HG03575 (cell line): ENCODE measurements around the gene ANAPC2.

Experiments
- ATAC-seq: cut with Tn5 transposase; IDR thresholded peaks from one replicate; pipeline ENCODE4 v1.9.1; 2021; ENCODE audit not compliant: unreplicated experiment, insufficient number of reproducible peaks, low FRiP score; ENCODE audit errors: extremely low read depth

ANAPC2 gene, protein sequence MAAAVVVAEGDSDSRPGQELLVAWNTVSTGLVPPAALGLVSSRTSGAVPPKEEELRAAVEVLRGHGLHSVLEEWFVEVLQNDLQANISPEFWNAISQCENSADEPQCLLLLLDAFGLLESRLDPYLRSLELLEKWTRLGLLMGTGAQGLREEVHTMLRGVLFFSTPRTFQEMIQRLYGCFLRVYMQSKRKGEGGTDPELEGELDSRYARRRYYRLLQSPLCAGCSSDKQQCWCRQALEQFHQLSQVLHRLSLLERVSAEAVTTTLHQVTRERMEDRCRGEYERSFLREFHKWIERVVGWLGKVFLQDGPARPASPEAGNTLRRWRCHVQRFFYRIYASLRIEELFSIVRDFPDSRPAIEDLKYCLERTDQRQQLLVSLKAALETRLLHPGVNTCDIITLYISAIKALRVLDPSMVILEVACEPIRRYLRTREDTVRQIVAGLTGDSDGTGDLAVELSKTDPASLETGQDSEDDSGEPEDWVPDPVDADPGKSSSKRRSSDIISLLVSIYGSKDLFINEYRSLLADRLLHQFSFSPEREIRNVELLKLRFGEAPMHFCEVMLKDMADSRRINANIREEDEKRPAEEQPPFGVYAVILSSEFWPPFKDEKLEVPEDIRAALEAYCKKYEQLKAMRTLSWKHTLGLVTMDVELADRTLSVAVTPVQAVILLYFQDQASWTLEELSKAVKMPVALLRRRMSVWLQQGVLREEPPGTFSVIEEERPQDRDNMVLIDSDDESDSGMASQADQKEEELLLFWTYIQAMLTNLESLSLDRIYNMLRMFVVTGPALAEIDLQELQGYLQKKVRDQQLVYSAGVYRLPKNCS

DNA sequence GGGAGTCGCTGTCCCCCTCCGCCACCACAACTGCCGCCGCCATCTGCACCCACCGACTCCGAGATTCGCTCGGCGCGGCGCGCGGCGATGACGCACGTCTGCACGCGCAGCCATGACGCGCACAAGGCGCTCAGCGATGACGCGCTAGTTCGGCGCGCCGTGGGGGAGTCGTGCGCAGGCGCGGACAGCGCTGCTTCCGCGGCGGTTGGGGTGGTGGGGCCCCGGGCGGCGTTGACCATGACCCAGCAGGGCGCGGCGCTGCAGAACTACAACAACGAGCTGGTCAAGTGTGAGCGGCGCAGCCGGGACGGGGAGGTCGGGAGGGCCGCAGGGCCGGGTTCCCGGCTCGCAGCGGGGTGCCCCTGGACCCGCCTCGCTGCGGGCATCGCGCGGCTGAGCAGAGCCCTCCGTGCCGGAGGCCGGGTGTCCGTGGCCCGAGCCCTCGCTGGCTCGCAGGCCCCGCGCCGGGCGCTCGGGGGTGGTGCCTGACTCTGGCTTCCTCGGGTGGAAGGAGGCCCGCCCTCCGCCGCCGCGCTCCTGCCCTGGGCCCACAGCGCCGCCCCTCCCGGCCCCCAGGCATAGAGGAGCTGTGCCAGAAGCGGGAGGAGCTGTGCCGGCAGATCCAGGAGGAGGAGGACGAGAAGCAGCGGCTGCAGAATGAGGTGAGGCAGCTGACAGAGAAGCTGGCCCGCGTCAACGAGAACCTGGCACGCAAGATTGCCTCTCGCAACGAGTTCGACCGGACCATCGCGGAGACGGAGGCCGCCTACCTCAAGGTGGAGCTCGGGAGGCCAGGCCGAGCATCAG is at the start of gene ANAPC2, which contains the start of gene SSNA1:
Gene ANAPC2, minus strand, starts transcription at position 71 of the 807 bp plus-strand sequence. Its CDS starts 28 bp downstream, at position 43.
Gene SSNA1, plus strand, starts transcription at position 187 of the 807 bp plus-strand sequence. Its CDS starts 51 bp downstream, at position 238.
- no peak for ATAC-seq

DNA sequence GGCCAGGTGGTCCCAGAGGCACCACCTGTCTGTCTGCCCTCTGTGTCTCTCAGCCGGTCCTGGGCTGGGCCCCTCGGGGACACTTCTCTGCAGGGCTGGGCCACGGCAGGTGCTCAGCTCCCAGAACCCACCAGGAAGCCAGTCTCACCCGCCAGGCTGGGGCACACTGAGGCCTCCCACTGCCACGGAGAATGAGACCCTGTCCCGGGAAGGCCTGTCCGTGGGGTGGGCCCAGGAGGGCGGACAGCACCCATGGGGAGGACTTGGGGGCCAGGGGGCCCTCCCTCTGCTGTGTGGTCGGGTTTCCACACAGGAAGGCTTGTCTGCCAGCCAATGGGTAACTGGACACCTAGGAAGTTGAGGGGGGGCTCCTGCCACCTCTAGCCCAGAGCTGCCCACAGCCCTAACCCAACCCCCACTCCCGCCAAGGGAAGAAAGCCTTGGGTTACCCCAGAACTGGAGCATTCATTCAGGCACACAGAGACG is 48.6 kb upstream of the ANAPC2 start:
- ATAC-seq = no peak

DNA sequence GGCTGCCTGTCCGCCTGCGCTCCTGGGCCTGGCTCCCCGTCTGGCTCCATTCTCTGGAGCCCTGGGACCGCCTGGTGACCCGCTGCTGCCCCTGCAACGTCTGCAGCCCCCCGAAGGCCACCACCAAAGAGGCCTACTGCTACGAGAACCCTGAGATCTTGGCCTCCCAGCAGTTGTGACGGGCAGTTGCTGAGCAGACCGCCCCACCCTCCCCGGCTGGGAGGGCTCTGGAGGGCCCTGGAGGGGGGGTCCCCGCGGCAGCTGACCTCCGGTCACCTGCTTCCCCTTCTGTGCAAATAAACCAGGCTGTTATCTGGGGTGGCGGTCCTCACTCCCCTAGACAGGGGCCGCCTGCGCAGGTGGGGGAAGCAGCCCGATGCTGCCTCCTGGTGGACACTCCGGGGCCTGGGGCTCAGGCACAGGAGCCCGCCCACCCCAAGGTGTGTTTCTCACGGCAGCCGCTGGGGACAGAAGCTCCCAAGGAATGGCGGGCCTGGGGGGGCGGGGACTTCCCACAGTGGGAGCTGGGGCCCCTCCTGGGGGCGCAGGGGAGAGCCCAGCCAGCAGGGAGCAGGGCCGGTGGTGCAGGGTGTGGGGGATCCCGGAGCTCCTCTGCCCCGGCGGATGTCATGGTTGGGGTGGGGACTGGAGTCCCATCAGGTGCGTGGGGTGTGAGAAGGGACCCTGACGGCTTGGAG is 48.0 kb upstream of the ANAPC2 start:
- ATAC-seq = no peak

DNA sequence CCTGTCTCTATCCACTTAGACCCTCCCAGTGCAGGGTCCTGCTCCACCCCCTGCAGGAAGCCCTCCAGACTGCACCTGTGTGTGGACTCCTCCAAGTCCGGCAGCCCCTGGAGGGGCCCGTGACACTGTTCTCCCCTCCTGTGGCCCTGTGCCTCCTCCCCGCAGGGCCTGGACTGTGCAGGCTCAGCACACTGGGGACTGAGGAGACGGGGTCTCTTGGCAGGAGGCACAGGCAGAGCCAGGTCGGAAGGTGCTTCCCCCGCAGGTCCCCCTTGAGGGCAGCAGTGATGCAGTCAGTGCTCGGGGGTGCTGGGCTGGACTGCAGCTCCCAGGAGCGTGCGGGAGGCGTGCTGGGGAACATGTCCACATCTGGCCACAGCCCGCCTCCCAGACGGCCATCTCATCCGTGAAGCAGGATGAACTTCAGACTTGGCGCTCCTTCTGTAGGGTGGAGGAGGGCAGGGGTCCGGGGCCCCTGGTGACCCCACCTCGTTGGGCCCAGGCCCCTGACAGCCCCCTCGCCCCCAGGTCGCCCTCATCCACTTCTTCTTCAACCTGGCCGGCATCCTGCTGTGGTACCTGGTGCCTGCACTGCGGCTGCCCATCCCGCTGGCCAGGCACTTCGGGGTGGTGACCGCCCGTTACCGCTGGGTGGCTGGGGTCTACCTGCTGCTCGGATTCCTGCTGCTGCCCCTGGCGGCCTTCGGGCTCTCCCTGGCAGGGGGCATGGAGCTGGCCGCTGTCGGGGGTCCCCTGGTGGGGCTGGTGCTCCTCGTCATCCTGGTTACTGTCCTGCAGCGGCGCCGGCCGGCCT is 47.3 kb upstream of the ANAPC2 start:
- ATAC-seq = no peak

DNA sequence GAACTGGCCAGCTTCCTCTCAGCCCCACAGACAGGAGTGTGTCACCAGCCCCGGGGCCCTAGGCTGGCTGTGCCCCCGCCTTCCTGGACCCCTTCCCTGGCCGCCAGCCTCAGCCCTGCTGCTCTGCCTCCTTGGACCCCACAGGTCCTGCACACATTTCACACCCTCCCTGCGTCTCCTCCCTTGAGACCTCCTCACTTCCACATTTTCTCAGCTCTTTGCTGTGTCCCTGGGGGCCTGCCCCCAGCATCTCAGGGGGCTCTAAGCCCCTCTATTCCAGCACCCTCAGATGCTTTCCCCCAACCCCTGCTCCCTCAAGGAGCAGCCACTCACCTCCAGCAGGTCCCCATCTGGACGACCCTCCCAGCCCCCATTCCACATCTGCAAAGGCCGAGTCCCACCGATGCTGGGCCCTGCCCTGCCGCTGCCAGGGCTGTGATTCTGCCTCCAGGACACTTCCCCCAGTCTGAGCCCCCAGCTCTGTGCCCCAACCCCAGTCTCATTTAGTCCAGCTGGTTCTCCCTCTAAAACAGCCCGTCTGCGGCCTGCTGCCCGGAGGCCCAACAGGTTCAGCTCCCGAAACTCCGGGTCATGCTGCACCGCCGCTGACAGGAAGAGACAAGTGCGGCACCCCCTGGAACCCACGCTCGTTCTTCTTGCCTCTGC is 46.5 kb upstream of the ANAPC2 start:
- no peak for ATAC-seq

DNA sequence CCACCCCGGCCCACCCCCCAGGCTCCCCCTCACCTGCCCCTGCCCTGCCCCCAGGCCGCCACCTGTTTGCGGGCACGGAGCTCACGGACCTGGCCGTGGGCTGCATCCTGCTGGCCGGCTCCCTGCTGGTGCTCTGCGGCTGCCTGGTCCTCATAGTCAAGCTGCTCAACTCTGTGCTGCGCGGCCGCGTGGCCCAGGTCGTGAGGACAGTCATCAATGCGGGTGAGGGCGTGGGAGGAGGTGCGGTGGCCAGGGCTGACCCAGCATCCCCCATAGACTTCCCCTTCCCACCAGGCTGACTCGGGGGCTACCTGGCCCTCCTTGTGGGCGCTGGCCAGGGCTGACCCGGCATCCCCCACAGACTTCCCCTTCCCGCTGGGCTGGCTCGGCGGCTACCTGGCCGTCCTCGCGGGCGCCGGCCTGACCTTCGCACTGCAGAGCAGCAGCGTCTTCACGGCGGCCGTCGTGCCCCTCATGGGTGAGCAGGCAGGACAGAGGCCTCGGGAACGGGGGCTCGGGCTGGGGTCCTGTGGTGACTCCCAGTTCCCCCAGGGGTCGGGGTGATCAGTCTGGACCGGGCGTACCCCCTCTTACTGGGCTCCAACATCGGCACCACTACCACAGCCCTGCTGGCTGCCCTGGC is 45.8 kb upstream of the ANAPC2 start:
- no peak for ATAC-seq

DNA sequence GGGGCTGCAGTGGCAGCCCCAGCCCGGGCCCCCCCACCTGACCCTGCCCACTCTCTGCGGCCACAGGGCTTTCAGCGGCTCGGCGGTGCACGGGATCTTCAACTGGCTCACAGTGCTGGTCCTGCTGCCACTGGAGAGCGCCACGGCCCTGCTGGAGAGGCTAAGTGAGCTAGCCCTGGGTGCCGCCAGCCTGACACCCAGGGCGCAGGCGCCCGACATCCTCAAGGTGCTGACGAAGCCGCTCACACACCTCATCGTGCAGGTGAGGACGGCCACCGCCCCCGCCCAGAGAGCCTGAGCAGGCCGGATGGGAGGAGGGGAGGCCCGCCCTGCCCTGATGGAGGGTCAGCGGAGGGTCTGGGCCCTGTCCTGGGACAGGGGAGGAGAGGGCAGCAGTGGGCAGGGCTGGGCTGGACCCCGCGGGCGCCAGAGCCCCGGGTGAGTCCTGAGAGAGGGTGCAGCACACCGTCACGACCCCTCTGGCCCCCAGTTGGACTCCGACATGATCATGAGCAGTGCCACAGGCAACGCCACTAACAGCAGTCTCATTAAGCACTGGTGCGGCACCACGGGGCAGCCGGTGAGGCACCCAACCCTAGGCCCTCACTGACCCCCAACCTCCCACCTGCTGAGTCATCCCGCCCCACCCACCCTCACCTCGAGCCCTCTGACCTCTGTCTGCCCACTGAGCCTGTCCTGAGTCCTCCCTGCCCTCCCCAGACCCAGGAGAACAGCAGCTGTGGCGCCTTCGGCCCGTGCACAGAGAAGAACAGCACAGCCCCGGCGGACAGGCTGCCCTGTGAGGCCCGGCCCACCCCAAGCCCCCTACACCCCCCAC is 45.0 kb upstream of the ANAPC2 start:
- ATAC-seq = no peak

DNA sequence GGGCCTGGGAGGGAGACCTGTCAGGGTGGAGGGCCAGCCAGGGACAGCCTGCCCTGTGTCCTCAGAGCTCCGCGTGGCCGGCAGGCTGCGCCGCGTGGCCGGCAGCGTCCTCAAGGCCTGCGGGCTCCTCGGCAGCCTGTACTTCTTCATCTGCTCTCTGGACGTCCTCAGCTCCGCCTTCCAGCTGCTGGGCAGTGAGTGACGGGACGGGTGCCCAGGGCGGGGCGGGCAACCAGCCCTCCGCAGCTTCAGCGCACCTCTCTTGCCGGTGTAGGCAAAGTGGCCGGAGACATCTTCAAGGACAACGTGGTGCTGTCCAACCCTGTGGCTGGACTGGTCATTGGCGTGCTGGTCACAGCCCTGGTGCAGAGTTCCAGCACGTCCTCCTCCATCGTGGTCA is 44.1 kb upstream of the ANAPC2 start:
- no peak for ATAC-seq

DNA sequence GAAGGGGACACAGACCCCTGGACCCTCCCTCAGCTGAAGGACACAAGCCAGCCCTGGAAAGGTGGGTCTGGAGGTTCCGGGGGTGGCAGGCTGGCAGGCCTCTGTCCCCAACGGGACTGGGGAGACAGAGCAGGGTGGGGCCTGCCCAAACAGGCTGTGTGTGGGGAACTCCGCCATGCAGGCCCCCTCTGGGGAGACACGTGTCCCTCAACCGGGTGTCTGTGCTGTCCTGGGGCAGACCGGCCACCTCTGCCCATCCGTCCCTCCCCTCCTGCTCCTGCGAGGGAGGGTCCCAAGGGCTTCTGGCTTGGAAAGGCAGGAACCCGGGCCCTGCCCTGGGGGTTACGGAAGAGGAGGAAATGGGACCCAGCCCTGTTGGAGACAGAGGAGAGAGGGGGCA is 43.7 kb upstream of the ANAPC2 start:
- ATAC-seq = no peak

DNA sequence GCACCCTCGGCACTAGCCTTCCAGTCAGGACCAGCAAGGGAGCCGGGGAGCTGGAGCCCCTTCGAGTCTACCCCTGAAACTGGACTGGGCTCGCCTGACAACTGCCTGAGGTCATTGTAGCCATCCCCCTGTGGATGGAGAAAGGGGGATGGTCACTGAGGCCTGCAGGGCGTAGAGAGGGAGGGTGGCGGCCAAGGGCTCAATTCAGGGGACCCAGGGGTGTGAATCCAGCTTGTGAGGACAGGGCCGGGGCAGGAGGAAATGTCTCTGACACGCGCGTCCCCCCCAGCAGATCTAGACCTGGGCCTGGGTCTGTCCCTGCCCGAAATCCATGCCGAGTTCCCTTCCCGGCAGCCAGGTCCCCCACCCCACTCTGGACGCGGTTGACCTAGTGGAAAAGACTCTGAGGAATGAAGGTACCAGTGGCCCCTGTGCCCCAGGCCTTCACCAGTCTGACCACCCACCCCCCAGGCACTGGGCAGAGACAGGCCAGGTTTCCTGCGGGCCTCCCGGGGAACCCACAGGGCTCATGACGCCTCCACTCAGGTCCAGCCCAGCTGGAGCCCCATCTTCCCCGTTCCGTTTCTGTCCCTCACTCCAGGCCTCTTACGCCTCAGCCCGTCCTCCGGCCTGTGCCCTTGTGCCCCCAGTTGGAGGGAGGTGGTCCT is 43.1 kb upstream of the ANAPC2 start:
- ATAC-seq = no peak

DNA sequence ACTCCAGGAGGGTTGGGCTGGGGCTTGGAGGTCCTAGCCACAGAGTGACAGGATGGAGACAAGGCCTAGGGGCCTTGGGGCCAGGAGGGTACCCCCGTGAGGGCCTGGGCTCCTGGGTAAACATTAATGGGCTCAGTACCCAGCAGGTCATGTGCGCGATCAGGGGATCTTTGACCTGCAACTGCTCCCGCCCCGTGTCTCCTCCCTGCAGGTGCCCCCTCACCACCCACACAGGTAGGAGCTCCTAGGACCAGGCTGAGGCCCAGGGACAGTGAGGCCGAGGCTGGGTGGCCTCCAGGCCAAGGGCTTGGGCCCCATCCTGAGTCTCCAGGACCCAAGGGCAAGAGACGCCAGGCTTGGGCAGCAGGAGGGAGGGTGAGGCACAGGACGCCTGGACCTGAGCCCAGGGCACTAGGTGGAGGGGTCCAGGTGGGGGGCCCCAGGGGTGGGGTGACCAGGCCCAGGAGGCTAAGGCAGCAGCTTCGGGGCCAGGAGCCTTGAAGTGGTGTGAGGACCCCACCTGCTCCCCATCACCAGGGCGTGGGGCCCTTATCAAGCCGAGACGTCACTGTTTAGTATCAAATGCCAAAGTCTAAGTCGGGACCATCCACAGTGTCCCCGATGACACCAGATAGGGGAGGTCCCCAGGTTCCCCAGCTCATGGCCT is 42.5 kb upstream of the ANAPC2 start, which contains the start of gene SLC34A3:
Gene SLC34A3, plus strand, starts transcription at position 197 of the 667 bp plus-strand sequence. CDS start 802 bp downstream, outside the sequence.
- ATAC-seq = no peak

DNA sequence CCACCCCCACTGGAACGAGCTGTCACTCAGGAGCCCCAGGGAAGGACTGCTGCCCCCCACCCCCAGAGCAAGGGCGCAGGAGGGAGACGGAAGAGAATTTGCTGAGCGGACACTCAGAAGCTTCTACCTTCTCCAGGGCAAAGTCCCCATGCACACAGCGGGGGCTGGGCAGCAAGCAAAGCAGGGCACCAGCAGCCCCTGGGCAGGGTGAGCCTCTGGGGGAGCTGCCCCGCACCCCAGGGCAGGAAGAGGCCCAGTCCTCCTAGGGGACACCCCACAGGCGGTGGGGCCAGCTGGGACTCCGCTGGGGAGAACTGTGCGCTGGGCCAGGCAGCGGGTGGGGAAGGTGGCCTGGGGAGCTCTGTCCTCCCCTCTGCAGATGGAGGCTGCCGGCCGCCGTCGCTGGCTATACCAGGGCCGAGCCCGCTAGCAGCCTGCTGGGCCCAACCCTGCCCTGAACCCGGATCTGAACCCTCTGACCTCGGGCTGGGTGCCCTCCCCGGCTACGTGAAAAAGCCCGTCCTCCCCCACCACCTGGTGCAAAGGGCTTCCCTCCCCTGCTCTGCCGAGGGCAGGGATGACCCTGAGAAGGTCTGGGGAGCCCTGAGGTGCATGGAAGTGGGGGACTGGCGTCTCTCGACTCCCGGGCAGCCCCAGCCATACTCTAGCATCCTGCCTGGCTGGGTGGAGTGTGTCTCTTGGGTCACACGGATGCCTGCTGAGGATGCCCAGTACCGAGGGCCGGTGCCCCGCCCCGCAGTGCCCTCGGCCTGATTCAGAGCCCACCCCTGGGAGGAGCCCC is 41.7 kb upstream of the ANAPC2 start:
- no peak for ATAC-seq

DNA sequence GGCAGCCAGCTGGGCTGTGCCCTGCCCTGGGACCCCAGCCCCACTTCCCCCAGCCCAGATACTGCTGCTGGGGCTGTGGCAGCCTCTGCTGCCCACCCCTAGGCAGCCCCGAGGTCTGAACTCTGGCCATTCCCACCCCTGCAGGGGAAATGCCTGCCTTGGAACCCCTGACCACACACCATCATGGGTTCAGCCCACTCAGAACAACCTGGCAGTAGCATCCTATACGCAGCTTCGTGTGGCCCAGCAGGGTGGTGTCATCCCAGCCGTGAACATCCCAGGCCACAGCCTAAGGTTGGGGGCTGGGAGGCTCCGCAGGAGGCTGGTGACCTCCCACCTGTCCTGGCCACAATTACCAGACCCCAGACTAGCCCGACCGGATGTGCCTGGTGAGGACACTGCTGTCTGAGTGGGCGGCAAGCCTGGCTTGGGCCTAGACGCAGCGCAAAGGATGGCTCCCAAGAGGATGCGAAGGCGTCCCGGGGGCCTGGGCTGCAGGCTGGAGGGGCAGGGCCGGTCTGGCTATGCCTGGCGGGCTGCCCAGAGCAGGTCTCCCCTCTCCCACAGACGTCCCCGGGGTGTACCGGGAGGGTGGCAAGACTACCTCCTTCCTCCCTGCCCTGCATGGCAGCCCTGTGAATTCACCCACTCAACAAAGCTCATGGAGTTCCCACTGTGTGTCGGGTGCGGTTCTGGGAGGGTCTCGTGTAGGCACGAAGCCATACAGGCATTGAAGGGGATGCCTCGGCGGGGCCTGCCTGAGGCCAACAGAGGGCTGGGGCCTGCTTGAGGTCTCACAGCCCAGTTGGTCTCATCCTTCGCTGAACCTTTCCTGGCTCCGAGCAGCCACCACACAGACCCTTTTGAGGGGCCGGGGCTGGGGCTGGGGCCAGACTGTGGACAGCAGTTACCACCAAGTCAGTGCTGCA is 40.9 kb upstream of the ANAPC2 start:
- ATAC-seq = no peak
